Esophagus muscularis mucosa (tissue), 4 donors: ENCODE measurements around the gene VWA3B. TPM values are rescaled to one million over a fixed set of nuclear protein-coding genes. Genes with fewer than 3 reads are reported as not detected.
"Not testable (repeated sequence)": the region's sequence is repeated elsewhere in the genome, so short reads cannot be mapped to it uniquely, and the experiment has no call there.

Experiments used
- DNase-seq: peaks from one replicate; pipeline ENCODE4 v3.0.0-alpha.2; 2017; ENCODE audit errors: extremely low spot score
- H3K27ac ChIP-seq, 4 donors: fragments of 200-600 bp; sonication (generic); replicated peaks in 1 of 4; 1 replicate in 3 of 4; 2 replicates in 1 of 4; pipeline ENCODE4 v1.5.1; 2016 to 2019; ENCODE audit warnings: mild to moderate bottlenecking in 1 of 4
- H3K27me3 ChIP-seq, 4 donors: fragments of 200-600 bp; sonication (generic); one replicate each; pipeline versions ENCODE4 v1.5.1 to v1.6.0; 2016 to 2019
- H3K36me3 ChIP-seq, 4 donors: fragments of 200-600 bp; sonication (generic); one replicate each; pipeline ENCODE4 v1.5.1; 2016 to 2019
- H3K4me1 ChIP-seq, 4 donors: fragments of 200-600 bp; sonication (generic); one replicate each; pipeline ENCODE4 v1.5.1; 2016 to 2019
- H3K4me3 ChIP-seq, 4 donors: fragments of 200-600 bp; sonication (generic); 1 replicate in 2 of 4; 2 replicates in 2 of 4; pipeline ENCODE4 v1.5.1; 2016 to 2019; ENCODE audit warnings: mild to moderate bottlenecking in 4 of 4, moderate library complexity in 1 of 4
- H3K9me3 ChIP-seq, 4 donors: fragments of 200-600 bp; sonication (generic); 1 replicate in 3 of 4; 2 replicates in 1 of 4; pipeline ENCODE4 v1.5.1; 2016 to 2019
- CTCF ChIP-seq, 3 experiments: fragments of 200-600 bp in 2 of 3; fragments of 450-650 bp in 1 of 3; sonication (generic) in 2 of 3; IDR thresholded peaks; one replicate each; pipeline ENCODE4 v1.5.1; 2017 to 2019; ENCODE audit warnings: antibody characterized with exemption in 3 of 3, mild to moderate bottlenecking in 2 of 3, moderate library complexity in 1 of 3
- EP300 ChIP-seq: sonication (generic); formaldehyde crosslinking; IDR thresholded peaks from one replicate; pipeline ENCODE4 v1.6.1; 2017; ENCODE audit warnings: antibody characterized with exemption
- POLR2A ChIP-seq: fragments of 450-650 bp; IDR thresholded peaks from one replicate; pipeline ENCODE4 v1.6.1; 2017; ENCODE audit warnings: antibody characterized with exemption, moderate library complexity, mild to moderate bottlenecking, low read depth
- POLR2AphosphoS5 ChIP-seq, 2 donors: sonication (generic); formaldehyde crosslinking; IDR thresholded peaks; one replicate each; pipeline ENCODE4 v1.6.1; 2017; ENCODE audit warnings: antibody characterized with exemption in 2 of 2
- WGBS: methylation state at CpG from one replicate; pipeline ENCODE4 v1.1.5; 2018; 5-methylcytosine and 5-hydroxymethylcytosine counted together
- intact Hi-C: fragments of 100-400 bp; cut with DNase I; formaldehyde crosslinking; loops from one replicate; pipeline ENCODE4 v1.15.1; 2023
- total RNA-seq, 4 donors: library from RNA; depleted of rRNA; stranded (reverse); fragments of >200 nt; gene quantifications; one replicate each; pipeline versions ENCODE4 v1.1.0 to v1.2.1, GENCODE V29; 2016

VWA3B gene
- total RNA-seq, 4 donors from 2014 or later, result not detected

DNA sequence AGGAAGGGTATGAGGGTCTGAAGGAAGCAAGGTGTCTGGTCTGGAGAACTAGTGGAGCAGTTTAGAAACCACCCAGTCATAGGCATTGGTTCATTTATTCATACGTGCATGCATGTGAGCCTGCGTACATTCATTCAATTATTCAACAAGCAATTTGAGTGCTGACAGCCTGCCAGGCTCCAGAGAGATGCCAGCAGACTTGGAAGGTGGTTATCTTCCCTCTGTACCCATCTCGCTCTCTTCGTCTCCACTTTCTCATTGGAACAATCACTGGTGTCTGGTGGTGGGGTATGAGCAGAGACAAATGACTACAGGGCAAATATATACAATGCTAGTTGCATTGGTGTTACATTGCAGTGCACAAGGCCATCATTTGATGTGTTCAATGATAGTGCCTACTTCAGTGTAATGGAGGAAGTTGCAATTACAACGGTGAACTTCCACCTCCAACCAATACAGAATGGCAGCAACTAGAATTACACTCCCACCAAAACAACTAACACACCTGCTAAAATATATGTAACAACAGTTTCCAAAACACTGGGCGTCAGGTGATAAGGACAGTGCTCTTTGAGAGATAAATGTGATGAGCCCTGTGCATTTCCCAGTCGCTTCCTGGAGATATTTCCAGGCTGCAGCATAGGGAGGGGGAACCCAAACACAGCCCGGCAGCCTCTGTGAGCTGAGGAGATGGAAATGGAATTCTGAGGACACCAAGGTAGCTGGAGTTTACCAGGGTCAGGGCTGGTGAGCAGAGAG is 226.7 kb downstream of the VWA3B start:
- H3K36me3 ChIP-seq, result no peaks in the 10 kb centered on the region
- H3K4me1 ChIP-seq, result no peaks in the 10 kb centered on the region
- WGBS, result 81% methylated on average over 8 of the region's 8 CpGs
- TF ChIP-seq POLR2A (no peak), CTCF (IDR thresholded peaks at IDR 0.05) (no peak), EP300 (no peak), POLR2AphosphoS5 (IDR thresholded peaks at IDR 0.05) (no peak)
- peak; percentile 88 for DNase-seq
- H3K9me3 ChIP-seq, result no peaks in the 10 kb centered on the region
- no peak overlapping the region for H3K4me3 ChIP-seq
- peaks cover 0 to 17% (median 0%) of the 10 kb centered on the region in 4 donors for H3K27me3 ChIP-seq
- intact Hi-C loops, result no loop called here
- H3K27ac ChIP-seq, result no peak overlapping the region

DNA sequence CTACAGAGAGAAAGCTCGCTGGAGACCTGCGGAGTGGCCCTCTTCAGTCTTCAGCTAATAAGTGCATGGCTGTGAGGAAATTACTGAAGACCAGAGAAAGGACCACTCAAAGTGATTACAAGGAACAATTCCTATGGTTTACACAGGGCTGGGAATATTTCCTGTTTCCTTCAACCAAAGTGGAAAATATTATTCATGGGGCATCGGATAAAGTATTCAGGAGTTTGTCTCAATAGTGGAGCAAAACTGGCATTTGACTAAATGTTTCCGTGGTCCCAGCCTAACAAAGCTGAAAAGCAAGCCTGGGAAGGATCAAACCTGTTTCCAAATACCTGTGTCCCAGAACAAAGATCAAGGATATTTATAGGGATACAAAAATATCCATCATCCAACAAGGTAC is 227.3 kb downstream of the VWA3B start:
- H3K9me3 ChIP-seq, result no peaks in the 10 kb centered on the region
- TF ChIP-seq CTCF (IDR thresholded peaks at IDR 0.05) (no peak), EP300 (no peak), POLR2AphosphoS5 (IDR thresholded peaks at IDR 0.05) (no peak), POLR2A (no peak)
- H3K27me3 ChIP-seq, result peaks cover 0 to 15% (median 0%) of the 10 kb centered on the region in 4 donors
- 80% methylated on average over 4 of the region's 4 CpGs for WGBS
- intact Hi-C loops, result no loop called here
- H3K27ac ChIP-seq, result no peak overlapping the region
- no peak overlapping the region for H3K4me3 ChIP-seq
- H3K36me3 ChIP-seq, result no peaks in the 10 kb centered on the region
- peak; percentile 47 for DNase-seq
- H3K4me1 ChIP-seq, result no peaks in the 10 kb centered on the region

DNA sequence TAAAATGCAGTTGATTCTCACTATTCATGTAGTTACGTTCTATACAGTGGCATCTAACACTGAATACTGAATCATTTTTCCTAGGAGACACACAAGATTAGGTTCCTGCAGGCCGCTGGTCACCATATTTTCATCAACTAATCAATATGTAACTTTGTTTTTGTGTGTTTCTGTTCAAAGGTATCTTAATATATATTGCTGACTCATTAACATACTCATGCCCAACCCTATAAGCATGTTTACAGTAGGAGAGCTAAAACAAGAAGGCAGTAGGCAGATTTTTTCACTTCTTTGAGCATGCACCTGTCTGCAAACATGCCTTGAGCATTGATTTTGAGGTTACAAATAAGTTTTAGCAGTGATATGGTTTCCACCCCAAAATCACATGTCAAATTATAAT is 229.0 kb downstream of the VWA3B start:
- Histone ChIP-seq H3K4me1 (no peaks in the 10 kb centered on the region), H3K36me3 (no peaks in the 10 kb centered on the region), H3K27me3 (peaks cover 0 to 7% (median 0%) of the 10 kb centered on the region in 4 donors), H3K4me3 (no peak overlapping the region), H3K9me3 (peaks cover 0 to 12% (median 12%) of the 10 kb centered on the region in 4 donors), H3K27ac (no peak overlapping the region)
- peak; percentile 70 for DNase-seq
- intact Hi-C loops, result no loop called here
- 86% methylated on average over 2 of the region's 2 CpGs for WGBS
- TF ChIP-seq POLR2A (no peak), CTCF (IDR thresholded peaks at IDR 0.05) (no peak), POLR2AphosphoS5 (IDR thresholded peaks at IDR 0.05) (no peak), EP300 (no peak)

DNA sequence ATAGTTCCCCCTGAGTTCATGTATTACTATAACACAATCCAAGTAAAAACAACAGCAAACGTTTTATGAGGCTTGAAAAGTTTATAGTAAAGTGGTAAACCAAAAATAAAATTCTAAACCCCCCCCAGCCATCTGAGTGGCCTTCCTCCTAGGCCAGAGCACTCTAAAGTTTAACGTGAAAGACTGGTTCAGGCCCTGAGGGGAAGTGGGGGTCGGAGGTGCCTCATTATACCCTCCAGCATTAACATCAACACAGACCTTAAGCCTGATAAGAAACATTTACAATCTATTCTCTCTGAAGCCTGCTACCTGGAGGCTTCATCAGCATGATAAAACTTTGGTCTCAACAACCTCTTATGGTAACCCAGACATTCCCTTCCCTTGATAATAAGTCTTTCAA is 230.2 kb downstream of the VWA3B start:
- no peak overlapping the region for H3K27ac ChIP-seq
- no peak for TF ChIP-seq EP300

GRCh38 chr2:98320171-98320570 is 233.2 kb downstream of the VWA3B start:
- H3K27ac ChIP-seq, H3K4me3 ChIP-seq, DNase-seq, H3K27me3 ChIP-seq, H3K36me3 ChIP-seq, H3K4me1 ChIP-seq, intact Hi-C loops: not testable (repeated sequence)
- peaks cover 0 to 25% (median 19%) of the 10 kb centered on the region in 4 donors for H3K9me3 ChIP-seq
- 86% methylated on average over 3 of the region's 3 CpGs for WGBS

More for the DNA sequence above, 230.2 kb downstream of the VWA3B start:
- H3K4me1 ChIP-seq, result no peaks in the 10 kb centered on the region
- H3K27me3 ChIP-seq, result peaks cover 0 to under 1% (median 0%) of the 10 kb centered on the region in 4 donors
- WGBS, result 43% methylated on average over 3 of the region's 3 CpGs
- no peak for DNase-seq
- intact Hi-C loops, result no loop called here
- peaks cover 0 to 20% (median 16%) of the 10 kb centered on the region in 4 donors for H3K9me3 ChIP-seq
- H3K4me3 ChIP-seq, result no peak overlapping the region
- no peaks in the 10 kb centered on the region for H3K36me3 ChIP-seq

DNA sequence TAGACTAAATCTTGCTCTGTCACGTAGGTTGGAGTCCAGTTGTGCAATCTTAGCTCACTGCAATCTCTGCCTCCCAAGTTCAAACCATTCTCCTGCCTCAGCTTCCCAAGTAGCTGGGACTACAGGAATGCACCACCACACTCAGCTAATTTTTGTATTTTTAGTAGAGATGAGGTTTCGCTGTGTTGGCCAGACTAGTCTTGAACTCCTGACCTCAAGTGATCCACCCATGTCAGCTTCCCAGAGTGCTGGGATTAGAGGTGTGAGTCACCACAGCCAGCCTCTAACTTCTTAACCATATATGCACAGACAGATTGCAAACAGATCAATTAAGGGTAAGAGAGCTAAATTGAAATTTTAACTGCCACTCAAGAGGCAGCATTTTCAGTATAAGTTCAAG is 237.2 kb downstream of the VWA3B start:
- DNase-seq, result peak; percentile 17
- H3K4me3 ChIP-seq, result no peak overlapping the region
- 85% methylated on average over 2 of the region's 2 CpGs for WGBS
- H3K9me3 ChIP-seq, result peaks cover 0 to 26% (median 21%) of the 10 kb centered on the region in 4 donors
- no peaks in the 10 kb centered on the region for H3K36me3 ChIP-seq
- TF ChIP-seq POLR2A (no peak), EP300 (no peak), CTCF (IDR thresholded peaks at IDR 0.05) (no peak), POLR2AphosphoS5 (IDR thresholded peaks at IDR 0.05) (no peak)
- intact Hi-C loops, result no loop called here
- H3K27ac ChIP-seq, result no peak overlapping the region
- no peaks in the 10 kb centered on the region for H3K4me1 ChIP-seq
- no peaks in the 10 kb centered on the region for H3K27me3 ChIP-seq
